ENCODE results near the gene UTP15. TPM values are rescaled to one million over a fixed set of nuclear protein-coding genes. Genes with fewer than 3 reads are reported as not detected.

Gene UTP15
- total RNA-seq, 1 donor from 2014 or later = 22.7 TPM

DNA sequence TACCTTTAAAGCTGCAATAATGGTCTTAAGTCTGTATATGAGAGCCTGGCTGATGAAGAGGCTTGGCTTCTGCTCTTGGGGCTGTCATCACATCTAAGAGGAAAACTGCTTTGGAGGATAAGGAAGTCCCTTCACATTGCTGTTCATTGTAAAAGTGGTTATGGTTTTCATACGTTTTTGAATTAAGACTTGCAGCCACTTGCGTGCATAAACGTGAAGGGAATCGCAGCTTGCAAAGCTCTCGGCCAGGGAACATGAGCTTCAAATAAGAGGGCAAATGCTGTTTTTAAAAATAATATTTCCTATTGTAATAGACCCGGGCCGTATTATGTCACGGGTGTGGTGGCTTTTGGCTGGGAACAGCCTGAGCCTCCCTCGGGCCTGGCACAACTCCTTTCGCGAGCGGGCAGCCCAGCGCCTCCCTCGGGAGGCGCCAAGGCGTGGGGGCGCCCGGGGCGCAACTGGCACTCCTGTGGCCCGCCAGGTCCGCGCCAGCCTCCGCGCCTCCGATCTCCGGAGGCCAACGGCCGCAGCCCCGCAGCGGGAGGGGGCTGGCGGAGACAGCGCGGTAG is 59.9 kb downstream of the UTP15 start:
- Mint-ChIP-seq H3K4me1 (ENCODE audit: unreplicated experiment) (peaks cover 13% of the 10 kb centered on the region), H3K27ac (peak overlapping the region; percentile 87), H3K9me3 (no peaks in the 10 kb centered on the region), H3K27me3 (peaks cover 29% of the 10 kb centered on the region), H3K36me3 (no peaks in the 10 kb centered on the region), H3K4me3 (peak overlapping the region; percentile 89)
- TF ChIP-seq, protein P1, sequence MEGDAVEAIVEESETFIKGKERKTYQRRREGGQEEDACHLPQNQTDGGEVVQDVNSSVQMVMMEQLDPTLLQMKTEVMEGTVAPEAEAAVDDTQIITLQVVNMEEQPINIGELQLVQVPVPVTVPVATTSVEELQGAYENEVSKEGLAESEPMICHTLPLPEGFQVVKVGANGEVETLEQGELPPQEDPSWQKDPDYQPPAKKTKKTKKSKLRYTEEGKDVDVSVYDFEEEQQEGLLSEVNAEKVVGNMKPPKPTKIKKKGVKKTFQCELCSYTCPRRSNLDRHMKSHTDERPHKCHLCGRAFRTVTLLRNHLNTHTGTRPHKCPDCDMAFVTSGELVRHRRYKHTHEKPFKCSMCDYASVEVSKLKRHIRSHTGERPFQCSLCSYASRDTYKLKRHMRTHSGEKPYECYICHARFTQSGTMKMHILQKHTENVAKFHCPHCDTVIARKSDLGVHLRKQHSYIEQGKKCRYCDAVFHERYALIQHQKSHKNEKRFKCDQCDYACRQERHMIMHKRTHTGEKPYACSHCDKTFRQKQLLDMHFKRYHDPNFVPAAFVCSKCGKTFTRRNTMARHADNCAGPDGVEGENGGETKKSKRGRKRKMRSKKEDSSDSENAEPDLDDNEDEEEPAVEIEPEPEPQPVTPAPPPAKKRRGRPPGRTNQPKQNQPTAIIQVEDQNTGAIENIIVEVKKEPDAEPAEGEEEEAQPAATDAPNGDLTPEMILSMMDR (conservative IDR thresholded peaks at IDR 0.05) = no peak
- DNase-seq (ENCODE audit: extremely low spot score, unreplicated experiment) = no peak

DNA sequence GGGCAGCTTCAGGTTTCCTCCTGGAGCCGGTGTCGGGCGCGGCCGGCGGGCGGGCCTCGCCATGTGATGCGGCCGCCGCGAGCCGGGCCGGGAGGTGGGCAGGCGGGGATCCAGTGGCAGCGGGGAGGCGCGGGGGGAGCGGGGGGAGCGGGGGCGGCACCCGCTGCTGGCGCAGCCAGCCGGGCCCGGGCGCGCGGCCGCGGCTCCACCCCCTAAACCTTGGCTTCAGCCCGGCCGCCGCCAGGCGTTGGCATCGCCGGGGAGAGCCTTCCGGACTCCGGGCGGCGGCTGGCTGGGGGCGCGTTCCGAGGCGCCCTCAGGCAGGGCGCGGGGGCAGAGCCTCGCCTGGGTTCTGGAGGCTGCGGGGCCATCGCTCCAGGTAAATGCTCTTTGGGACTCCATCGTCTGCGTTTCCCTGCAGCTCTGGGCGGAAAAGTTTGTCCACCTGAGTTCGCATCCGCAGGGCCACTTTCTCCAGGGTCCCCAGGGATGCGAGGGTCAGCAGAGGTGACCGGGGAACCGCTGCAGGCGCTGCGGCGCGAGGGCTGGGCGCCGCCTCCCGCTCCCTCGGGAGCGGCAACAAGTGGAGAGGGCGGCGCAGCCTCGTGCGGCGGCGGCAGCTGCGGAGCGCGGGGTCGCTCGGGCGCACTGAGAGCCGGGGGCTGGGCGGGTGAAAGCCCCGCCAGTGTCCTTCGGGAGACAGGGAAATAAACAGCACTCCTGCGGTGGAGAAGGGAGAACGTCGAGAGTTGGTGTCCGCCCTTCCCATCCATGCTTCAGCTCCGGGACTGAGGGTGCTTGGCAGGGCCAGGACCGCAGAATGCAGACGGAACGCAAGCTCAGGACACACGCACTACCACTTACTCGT is 60.6 kb downstream of the UTP15 start, which contains the start of gene ARHGEF28:
Gene ARHGEF28 (plus strand): TSS at position 253 of the 868 bp plus-strand sequence. CDS start 58,656 bp downstream, outside the sequence.
- peak; percentile 69 for DNase-seq (ENCODE audit: extremely low spot score, unreplicated experiment)
- Mint-ChIP-seq H3K36me3 (no peaks in the 10 kb centered on the region), H3K9me3 (no peaks in the 10 kb centered on the region), H3K27ac (peak within 1 kb of the TSS; percentile 87), H3K4me3 (peak within 1 kb of the TSS; percentile 89), H3K4me1 (ENCODE audit: unreplicated experiment) (peaks cover 11% of the 10 kb centered on the region), H3K27me3 (peaks cover 34% of the 10 kb centered on the region)
- TF ChIP-seq, protein P1 (conservative IDR thresholded peaks at IDR 0.05) = no peak

DNA sequence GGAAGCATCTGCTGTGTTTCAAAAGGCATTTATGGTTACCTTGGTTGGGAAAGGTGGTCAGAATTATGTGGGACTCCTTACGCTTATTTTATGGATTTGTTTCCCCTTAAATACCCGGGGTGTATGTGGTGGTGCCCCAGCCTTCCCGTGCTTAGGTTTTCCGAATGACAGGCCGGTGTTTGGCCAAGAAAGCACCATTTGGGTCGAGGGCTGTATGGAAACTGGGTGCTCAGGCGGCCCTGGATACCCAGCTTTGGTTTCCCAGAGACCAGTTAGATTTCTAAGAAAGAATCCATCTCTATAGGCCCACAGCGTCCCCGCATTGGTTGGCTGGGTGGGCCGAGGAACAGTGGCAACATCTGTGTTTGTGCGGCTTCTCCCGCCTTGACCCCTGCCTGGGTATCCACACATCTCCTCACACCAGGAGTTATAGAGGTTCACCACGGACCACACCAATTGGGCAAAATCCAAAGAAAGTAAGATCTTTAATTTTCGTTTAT is 61.3 kb downstream of the UTP15 start:
- H3K4me1 Mint-ChIP-seq (ENCODE audit: unreplicated experiment) = peaks cover 11% of the 10 kb centered on the region
- H3K36me3 Mint-ChIP-seq = no peaks in the 10 kb centered on the region
- no peaks in the 10 kb centered on the region for H3K9me3 Mint-ChIP-seq
- TF ChIP-seq, protein P1 (conservative IDR thresholded peaks at IDR 0.05) = no peak
- H3K4me3 Mint-ChIP-seq = peak overlapping the region; percentile 82
- H3K27ac Mint-ChIP-seq = peak overlapping the region; percentile 3
- peaks cover 39% of the 10 kb centered on the region for H3K27me3 Mint-ChIP-seq
- no peak for DNase-seq (ENCODE audit: extremely low spot score, unreplicated experiment)

DNA sequence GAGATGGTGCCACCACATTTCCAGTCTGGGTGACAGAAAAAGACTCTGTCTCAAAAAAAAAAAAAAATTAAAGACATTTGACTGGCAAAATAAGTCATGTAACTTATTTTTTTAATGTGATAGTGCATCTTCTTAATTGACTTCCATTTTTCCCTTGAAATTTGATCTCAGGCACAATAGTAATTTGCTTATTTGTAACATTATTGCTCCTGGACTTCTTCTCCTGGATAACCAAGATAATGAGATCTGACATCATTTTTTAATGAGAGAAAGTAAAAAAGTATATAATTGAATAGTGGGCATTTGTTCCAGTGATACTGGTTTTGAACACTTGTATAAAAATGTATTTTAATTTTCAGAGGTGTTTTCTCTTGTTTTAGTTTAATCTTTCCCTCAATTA is 63.9 kb downstream of the UTP15 start:
- TF ChIP-seq, protein P1 (conservative IDR thresholded peaks at IDR 0.05) = no peak
- Mint-ChIP-seq H3K9me3 (no peaks in the 10 kb centered on the region), H3K36me3 (no peaks in the 10 kb centered on the region), H3K27ac (no peak overlapping the region), H3K27me3 (peaks cover 37% of the 10 kb centered on the region), H3K4me3 (no peak overlapping the region), H3K4me1 (ENCODE audit: unreplicated experiment) (peaks cover 3% of the 10 kb centered on the region)
- DNase-seq (ENCODE audit: extremely low spot score, unreplicated experiment) = no peak

DNA sequence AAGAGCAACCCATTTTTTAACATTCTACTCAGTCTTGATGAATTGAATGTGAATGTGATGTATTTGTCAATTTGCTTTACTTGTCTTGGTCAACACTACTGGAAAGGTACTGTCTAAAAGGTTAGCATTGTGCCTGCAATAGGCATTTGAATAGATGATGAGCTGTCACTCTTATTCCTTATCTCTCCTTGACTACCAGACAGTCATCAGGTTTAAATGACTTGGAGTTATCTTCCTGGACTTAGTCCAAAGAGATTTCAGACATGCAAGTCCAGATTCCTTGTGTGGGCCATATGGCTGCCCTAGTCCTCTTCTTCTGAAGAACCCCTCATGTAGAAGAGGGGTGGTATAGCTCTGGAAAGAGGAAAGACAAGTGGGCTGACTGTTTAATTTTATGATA is 65.2 kb downstream of the UTP15 start:
- Mint-ChIP-seq H3K4me3 (peak overlapping the region; percentile 37), H3K36me3 (no peaks in the 10 kb centered on the region), H3K4me1 (ENCODE audit: unreplicated experiment) (no peaks in the 10 kb centered on the region), H3K27me3 (peaks cover 34% of the 10 kb centered on the region), H3K9me3 (no peaks in the 10 kb centered on the region), H3K27ac (no peak overlapping the region)
- TF ChIP-seq, protein P1 (conservative IDR thresholded peaks at IDR 0.05) = no peak
- DNase-seq (ENCODE audit: extremely low spot score, unreplicated experiment) = no peak

All from type B pancreatic cell (in vitro differentiated cells).